Stomach smooth muscle (tissue), 2 donors: Measurements from ENCODE around the gene SDE2.
A peak's percentile ranks its signal among the peaks of the same experiment; 100 is the strongest.

ENCODE experiments used
- H3K27ac ChIP-seq: one replicate; pipeline ENCODE4 v1.7.0; 2013; ENCODE audit warnings: mild to moderate bottlenecking, low read length, inconsistent platforms
- H3K27me3 ChIP-seq, 2 donors: one replicate each; pipeline ENCODE4 v1.7.0; 2013; ENCODE audit warnings: low read length in 2 of 2; ENCODE audit not compliant: insufficient read depth in 2 of 2, control insufficient read depth in 1 of 2
- H3K36me3 ChIP-seq, 2 donors: one replicate each; pipeline ENCODE4 v1.7.0; 2013; ENCODE audit warnings: low read length in 2 of 2; ENCODE audit not compliant: control insufficient read depth in 2 of 2, insufficient read depth in 2 of 2
- H3K4me1 ChIP-seq: one replicate; pipeline ENCODE4 v1.7.0; 2013; ENCODE audit warnings: low read length; ENCODE audit not compliant: control insufficient read depth, insufficient read depth
- H3K4me3 ChIP-seq, 2 donors: one replicate each; pipeline ENCODE4 v1.7.0; 2013; ENCODE audit warnings: low read length in 2 of 2
- H3K9ac ChIP-seq, 2 donors: one replicate each; pipeline ENCODE4 v1.7.0; 2013; ENCODE audit warnings: low read length in 2 of 2, mild to moderate bottlenecking in 1 of 2
- H3K9me3 ChIP-seq, 2 donors: one replicate each; pipeline ENCODE4 v1.7.0; 2013; ENCODE audit warnings: low read length in 2 of 2; ENCODE audit not compliant: control insufficient read depth in 2 of 2
- donor health status: healthy.
- donor health status: Pancreatic carcinoma.

Gene SDE2

GRCh38 chr1:225999227-225999911, at the start of gene SDE2:
Gene SDE2 (minus strand): TSS chr1:225999343. CDS start chr1:225999312, 31 bp downstream.
- H3K4me3 ChIP-seq: peak within 1 kb of the TSS; percentile 68 to 100
- peak within 1 kb of the TSS; percentile 97 for H3K27ac ChIP-seq
- H3K27me3 ChIP-seq: no peaks in the 10 kb centered on the region
- H3K9ac ChIP-seq: peak within 1 kb of the TSS; percentile 89 to 97
- peaks cover 15% of the 10 kb centered on the region for H3K4me1 ChIP-seq
- H3K9me3 ChIP-seq: no peaks in the 10 kb centered on the region
- peaks cover under 1 to 5% of the 10 kb centered on the region in 2 donors for H3K36me3 ChIP-seq

- H3K27ac ChIP-seq: no peak overlapping the region
- H3K27me3 ChIP-seq: no peaks in the 10 kb centered on the region
- peaks cover 0 to 5% of the 10 kb centered on the region in 2 donors for H3K9me3 ChIP-seq
- H3K36me3 ChIP-seq: peaks cover 0 to 5% of the 10 kb centered on the region in 2 donors
- H3K4me3 ChIP-seq: no peak overlapping the region
- peaks cover under 1% of the 10 kb centered on the region for H3K4me1 ChIP-seq
- H3K9ac ChIP-seq: no peak overlapping the region
Observed at GRCh38 chr1:226048886-226049285, 49.7 kb upstream of the SDE2 start.

GRCh38 chr1:226047495-226047894, 48.4 kb upstream of the SDE2 start:
- Histone ChIP-seq H3K4me3 (no peak overlapping the region), H3K36me3 (peaks cover 0 to 5% of the 10 kb centered on the region in 2 donors), H3K4me1 (no peaks in the 10 kb centered on the region), H3K9ac (no peak overlapping the region), H3K9me3 (peaks cover 0 to 5% of the 10 kb centered on the region in 2 donors), H3K27ac (no peak overlapping the region), H3K27me3 (no peaks in the 10 kb centered on the region)

DNA sequence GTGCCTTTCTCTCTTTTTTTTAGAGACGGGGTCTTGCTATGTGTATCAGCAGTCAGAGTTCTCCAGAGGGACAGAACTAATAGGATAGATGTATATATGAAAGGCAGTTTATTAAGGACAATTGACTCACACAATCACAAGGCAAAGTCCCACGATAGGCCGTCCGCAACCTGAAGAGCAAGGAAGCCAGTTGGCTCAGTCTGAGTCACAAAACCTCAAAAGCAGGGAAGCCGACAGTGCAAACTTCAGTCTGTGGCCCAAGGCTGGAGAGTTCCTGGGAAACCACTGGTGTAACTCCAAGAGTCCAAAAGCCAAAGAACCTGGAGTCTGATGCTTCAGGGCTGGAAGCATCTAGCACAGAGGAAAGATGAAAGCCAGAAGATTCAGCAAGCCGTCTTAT, 47.1 kb upstream of the SDE2 start:
- Histone ChIP-seq H3K27ac (no peak overlapping the region), H3K36me3 (peaks cover 0 to 5% of the 10 kb centered on the region in 2 donors), H3K27me3 (no peaks in the 10 kb centered on the region)

DNA sequence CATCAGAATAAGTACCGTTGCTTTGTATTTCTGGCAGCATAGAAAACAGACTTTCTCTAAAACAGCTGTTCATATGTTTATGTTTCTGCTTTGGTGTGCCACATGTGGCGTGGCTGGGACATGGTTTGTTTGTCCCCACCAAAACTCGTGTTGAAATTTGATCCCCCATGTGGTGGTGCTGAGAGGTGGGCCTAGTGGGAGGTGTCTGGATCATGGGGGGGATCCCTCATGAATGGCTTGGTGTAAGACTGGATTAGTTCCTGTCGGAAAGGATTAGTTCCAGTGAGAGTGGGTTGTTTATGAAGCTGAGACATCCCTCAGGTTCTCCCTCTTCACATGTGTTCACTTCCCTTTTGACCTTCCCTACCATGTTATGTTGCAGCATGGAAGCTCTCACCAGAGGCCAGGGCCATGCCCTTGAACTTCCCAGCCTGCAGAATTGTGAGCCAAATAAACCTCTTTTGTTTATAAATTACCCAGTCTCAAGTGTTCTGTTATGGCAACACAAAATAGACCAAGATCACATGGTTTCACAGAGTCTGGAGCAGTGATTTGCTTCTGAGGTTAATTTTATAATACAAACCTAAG, 45.5 kb upstream of the SDE2 start:
- Histone ChIP-seq H3K27me3 (no peaks in the 10 kb centered on the region), H3K9ac (no peak overlapping the region), H3K27ac (no peak overlapping the region), H3K4me1 (no peaks in the 10 kb centered on the region), H3K9me3 (peaks cover 0 to 5% of the 10 kb centered on the region in 2 donors), H3K4me3 (no peak overlapping the region), H3K36me3 (peaks cover 0 to 5% of the 10 kb centered on the region in 2 donors)

More for the DNA sequence above, 47.1 kb upstream of the SDE2 start:
- Histone ChIP-seq H3K9me3 (peaks cover 0 to 5% of the 10 kb centered on the region in 2 donors), H3K9ac (no peak overlapping the region), H3K4me3 (no peak overlapping the region), H3K4me1 (no peaks in the 10 kb centered on the region)

- Histone ChIP-seq H3K4me3 (no peak overlapping the region), H3K4me1 (no peaks in the 10 kb centered on the region), H3K9ac (no peak overlapping the region), H3K27ac (no peak overlapping the region), H3K9me3 (peaks cover 0 to 5% of the 10 kb centered on the region in 2 donors), H3K36me3 (peaks cover 0 to 5% of the 10 kb centered on the region in 2 donors), H3K27me3 (no peaks in the 10 kb centered on the region)
Observed at GRCh38 chr1:226041419-226041818, 42.3 kb upstream of the SDE2 start.

- Histone ChIP-seq H3K4me1 (no peaks in the 10 kb centered on the region), H3K9me3 (no peaks in the 10 kb centered on the region), H3K27ac (no peak overlapping the region), H3K9ac (no peak overlapping the region), H3K36me3 (no peaks in the 10 kb centered on the region), H3K27me3 (no peaks in the 10 kb centered on the region), H3K4me3 (no peak overlapping the region)
Observed at GRCh38 chr1:226038661-226039060, 39.5 kb upstream of the SDE2 start.

DNA sequence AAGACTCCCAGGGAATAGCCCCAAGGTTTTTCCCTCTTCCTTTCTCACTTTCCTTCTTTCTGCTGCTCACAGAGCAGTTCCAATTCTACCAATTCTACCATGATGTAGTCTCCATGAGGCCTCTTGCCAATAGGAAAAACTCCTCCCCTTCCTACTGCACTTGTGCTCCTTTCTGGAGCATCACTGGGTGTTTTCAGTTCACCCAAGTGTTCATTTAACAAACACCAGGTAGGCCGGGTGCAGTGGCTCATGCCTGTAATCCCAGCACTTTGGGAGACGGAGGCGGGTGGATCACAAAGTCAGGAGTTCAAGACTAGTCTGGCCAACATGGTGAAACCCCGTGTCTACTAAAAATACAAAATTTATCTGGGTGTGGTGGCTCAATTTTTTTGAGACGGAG, 36.8 kb upstream of the SDE2 start:
- Histone ChIP-seq H3K4me1 (no peaks in the 10 kb centered on the region), H3K9me3 (no peaks in the 10 kb centered on the region), H3K36me3 (no peaks in the 10 kb centered on the region), H3K27me3 (no peaks in the 10 kb centered on the region), H3K4me3 (no peak overlapping the region), H3K9ac (no peak overlapping the region), H3K27ac (no peak overlapping the region)

- peak overlapping the region; percentile 53 for H3K27ac ChIP-seq
- H3K9ac ChIP-seq: peak overlapping the region in 1 of 2 donors; percentile 58
- H3K4me1 ChIP-seq: no peaks in the 10 kb centered on the region
- H3K4me3 ChIP-seq: no peak overlapping the region
- no peaks in the 10 kb centered on the region for H3K27me3 ChIP-seq
- no peaks in the 10 kb centered on the region for H3K9me3 ChIP-seq
- H3K36me3 ChIP-seq: no peaks in the 10 kb centered on the region
Observed at GRCh38 chr1:226034482-226034881, 35.3 kb upstream of the SDE2 start.

- peak overlapping the region; percentile 53 for H3K27ac ChIP-seq
- no peaks in the 10 kb centered on the region for H3K36me3 ChIP-seq
- peak overlapping the region in 1 of 2 donors; percentile 58 for H3K9ac ChIP-seq
- H3K4me3 ChIP-seq: no peak overlapping the region
- H3K4me1 ChIP-seq: no peaks in the 10 kb centered on the region
- H3K9me3 ChIP-seq: no peaks in the 10 kb centered on the region
- H3K27me3 ChIP-seq: no peaks in the 10 kb centered on the region
Observed at GRCh38 chr1:226033991-226034390, 34.8 kb upstream of the SDE2 start.

DNA sequence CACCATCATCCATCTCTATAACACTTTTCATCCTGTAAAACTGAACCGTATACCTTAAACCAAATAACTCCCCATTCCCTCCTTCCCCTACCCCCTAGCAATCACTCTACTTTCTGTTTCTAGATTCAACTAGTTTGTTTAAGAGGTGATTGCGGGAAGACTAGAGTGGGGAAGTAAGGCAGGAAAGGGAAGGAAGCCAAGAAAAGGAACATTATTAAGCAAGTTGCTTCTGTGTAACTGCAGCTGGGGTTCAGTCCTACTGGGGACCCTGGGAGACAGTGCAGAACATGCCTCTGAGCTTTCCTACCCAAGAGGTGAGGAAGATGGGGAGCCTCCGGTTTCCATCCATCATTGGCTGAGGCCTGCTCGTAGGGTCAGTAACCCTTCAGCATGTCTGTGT, 34.4 kb upstream of the SDE2 start:
- H3K27me3 ChIP-seq: no peaks in the 10 kb centered on the region
- no peaks in the 10 kb centered on the region for H3K9me3 ChIP-seq
- no peak overlapping the region for H3K27ac ChIP-seq
- no peaks in the 10 kb centered on the region for H3K4me1 ChIP-seq
- no peak overlapping the region for H3K4me3 ChIP-seq
- no peaks in the 10 kb centered on the region for H3K36me3 ChIP-seq
- H3K9ac ChIP-seq: no peak overlapping the region
